ENCODE results near the gene ICA1L. TPM values are rescaled to one million over a fixed set of nuclear protein-coding genes. Genes with fewer than 3 reads are reported as not detected.
"Not testable (repeated sequence)": the region's sequence is repeated elsewhere in the genome, so short reads cannot be mapped to it uniquely, and the experiment has no call there.

The ICA1L gene
- total and polyA plus RNA-seq, 2 of the 8 experiments (the other 6 are each of a cell fraction or from before 2014, with no cell fraction given) = 1.1 to 3.4 TPM

GRCh38 chr2:202908186-202908585 is 36.6 kb upstream of the ICA1L start:
- Histone ChIP-seq H3K4me3 (ENCODE audit: extremely low read depth in 1 of 4, insufficient read depth in 2 of 4, low read depth in 3 of 4, low read length in 4 of 4) (no peak overlapping the region), H3K27ac (ENCODE audit: low read depth, low read length) (no peak overlapping the region), H3K23me2 (ENCODE audit: low read depth, low read length) (no peaks in the 10 kb centered on the region; the same call in 1 of the 2 replicates), H3K4me1 (replicated peaks in 1 of 4; ENCODE audit: control insufficient read depth in 3 of 4, insufficient read depth in 4 of 4, low read length in 3 of 4) (no peaks in the 10 kb centered on the region; a peak in 1 of 7 replicates), H3K4ac (replicated peaks; ENCODE audit: insufficient read length, low read depth, low read length) (no peak overlapping the region), H3K56ac (replicated peaks; ENCODE audit: insufficient read length, low read depth, low read length) (no peak overlapping the region), H3K27me3 (replicated peaks in 1 of 4; ENCODE audit: control insufficient read depth in 3 of 4, extremely low read depth in 1 of 4, insufficient read depth in 3 of 4, low read length in 3 of 4) (no peaks in the 10 kb centered on the region), H3K79me2 (ENCODE audit: control insufficient read depth in 1 of 2, insufficient read depth in 2 of 2, low read length in 2 of 2) (peaks cover 20 to 82% of the 10 kb centered on the region in 2 experiments), H3K14ac (ENCODE audit: insufficient read length) (no peak overlapping the region), H2AK5ac (ENCODE audit: low read depth, low read length) (no peak overlapping the region), H2BK120ac (replicated peaks; ENCODE audit: low read depth, low read length) (no peak overlapping the region), H3K9ac (replicated peaks in 1 of 4; ENCODE audit: extremely low read depth in 1 of 4, low read depth in 3 of 4, low read length in 3 of 4) (no peak overlapping the region), H2BK5ac (ENCODE audit: low read depth, low read length) (no peak overlapping the region), H2AFZ (ENCODE audit: low read length) (no peak overlapping the region), H4K91ac (replicated peaks; ENCODE audit: insufficient read length, low read length) (no peak overlapping the region), H2BK15ac (ENCODE audit: low read length) (no peak overlapping the region), H4K20me1 (replicated peaks in 1 of 2; ENCODE audit: control insufficient read depth in 1 of 2, insufficient read depth in 2 of 2, low read length in 2 of 2) (peaks cover 2% of the 10 kb centered on the region in 2 experiments), H3K36me3 (ENCODE audit: control insufficient read depth in 2 of 4, insufficient read depth in 4 of 4, low read length in 3 of 4) (peaks cover 0 to 21% (median 3%) of the 10 kb centered on the region in 4 experiments; a peak in 2 of 8 replicates), H3K18ac (ENCODE audit: extremely low read depth, low read length) (no peak overlapping the region), H3K23ac (ENCODE audit: insufficient read length) (no peak overlapping the region), H4K8ac (ENCODE audit: extremely low read depth, insufficient read depth, low read length) (no peak overlapping the region), H2BK12ac (ENCODE audit: low read depth, low read length) (no peak overlapping the region), H3K4me2 (ENCODE audit: insufficient read depth in 1 of 2, low read depth in 2 of 2, low read length in 2 of 2) (no peak overlapping the region), H2BK20ac (ENCODE audit: low read length) (no peak overlapping the region), H3K79me1 (ENCODE audit: low read depth, low read length) (peaks cover 3% of the 10 kb centered on the region), H4K5ac (ENCODE audit: insufficient read length, low read depth, low read length) (no peak overlapping the region), H3K9me3 (ENCODE audit: insufficient read depth in 2 of 2, low read depth in 1 of 2, low read length in 1 of 2) (no peaks in the 10 kb centered on the region)
- no peak for DNase-seq (ENCODE audit: low read depth in 1 of 2, low spot score in 2 of 2)
- POLR2A ChIA-PET (ENCODE audit: partially characterized antibody) = interaction anchor here (1.9 kb wide), 1 partner anchor 18 kb away, joined by 8 read pairs; no protein-coding TSS in a partner anchor
- CTCF ChIA-PET (ENCODE audit: partially characterized antibody) = interaction anchor here (0.6 kb wide), 1 partner anchor 29 kb away, joined by 3 read pairs; no protein-coding TSS in a partner anchor
- FAIRE-seq = no peak
- TF ChIP-seq SIN3A (conservative IDR thresholded peaks at IDR 0.05 in 1 of 2, IDR thresholded peaks at IDR 0.05 in 1 of 2; ENCODE audit: low read depth in 1 of 2, low read length in 2 of 2) = no peak
- no peak for TF ChIP-seq KDM1A (IDR thresholded peaks at IDR 0.05; ENCODE audit: borderline replicate concordance, low read length)
- 96% methylated on average over 5 of the region's 5 CpGs; no CpG with 5 or more reads in 1 of the 2 experiments for WGBS, 2 experiments (ENCODE audit: extremely low coverage in 1 of 2, insufficient coverage in 1 of 2, insufficient read length in 1 of 2, insufficient replicate concordance in 2 of 2, low coverage in 1 of 2, low lambda C conversion rate in 2 of 2, missing lambda C conversion rate in 1 of 2)

- H4K5ac ChIP-seq (ENCODE audit: insufficient read length, low read depth, low read length); POLR2A ChIA-PET (ENCODE audit: partially characterized antibody); H2AK5ac ChIP-seq (ENCODE audit: low read depth, low read length); H3K4me3 ChIP-seq (ENCODE audit: extremely low read depth in 1 of 4, insufficient read depth in 2 of 4, low read depth in 3 of 4, low read length in 4 of 4); H3K27ac ChIP-seq (ENCODE audit: low read depth, low read length); H2BK15ac ChIP-seq (ENCODE audit: low read length); FAIRE-seq; CTCF ChIA-PET (ENCODE audit: partially characterized antibody); DNase-seq (ENCODE audit: low read depth in 1 of 2, low spot score in 2 of 2); H4K8ac ChIP-seq (ENCODE audit: extremely low read depth, insufficient read depth, low read length); H2BK5ac ChIP-seq (ENCODE audit: low read depth, low read length); H2BK20ac ChIP-seq (ENCODE audit: low read length); H4K91ac ChIP-seq (replicated peaks; ENCODE audit: insufficient read length, low read length); H3K27me3 ChIP-seq (replicated peaks in 1 of 4; ENCODE audit: control insufficient read depth in 3 of 4, extremely low read depth in 1 of 4, insufficient read depth in 3 of 4, low read length in 3 of 4); H2BK12ac ChIP-seq (ENCODE audit: low read depth, low read length); H2BK120ac ChIP-seq (replicated peaks; ENCODE audit: low read depth, low read length); H3K4me2 ChIP-seq (ENCODE audit: insufficient read depth in 1 of 2, low read depth in 2 of 2, low read length in 2 of 2); H3K14ac ChIP-seq (ENCODE audit: insufficient read length); H3K4ac ChIP-seq (replicated peaks; ENCODE audit: insufficient read length, low read depth, low read length); H2AFZ ChIP-seq (ENCODE audit: low read length); H3K18ac ChIP-seq (ENCODE audit: extremely low read depth, low read length); H3K23me2 ChIP-seq (ENCODE audit: low read depth, low read length); H3K79me1 ChIP-seq (ENCODE audit: low read depth, low read length); H3K4me1 ChIP-seq (replicated peaks in 1 of 4; ENCODE audit: control insufficient read depth in 3 of 4, insufficient read depth in 4 of 4, low read length in 3 of 4); H3K9me3 ChIP-seq (ENCODE audit: insufficient read depth in 2 of 2, low read depth in 1 of 2, low read length in 1 of 2); H3K56ac ChIP-seq (replicated peaks; ENCODE audit: insufficient read length, low read depth, low read length); H4K20me1 ChIP-seq (replicated peaks in 1 of 2; ENCODE audit: control insufficient read depth in 1 of 2, insufficient read depth in 2 of 2, low read length in 2 of 2); H3K9ac ChIP-seq (replicated peaks in 1 of 4; ENCODE audit: extremely low read depth in 1 of 4, low read depth in 3 of 4, low read length in 3 of 4); H3K23ac ChIP-seq (ENCODE audit: insufficient read length): not testable (repeated sequence)
- Histone ChIP-seq H3K79me2 (ENCODE audit: control insufficient read depth in 1 of 2, insufficient read depth in 2 of 2, low read length in 2 of 2) (peaks cover 10 to 83% of the 10 kb centered on the region in 2 experiments), H3K36me3 (ENCODE audit: control insufficient read depth in 2 of 4, insufficient read depth in 4 of 4, low read length in 3 of 4) (peaks cover 0 to 28% (median 7%) of the 10 kb centered on the region in 4 experiments; a peak in 3 of 8 replicates)
Observed at GRCh38 chr2:202905507-202905906, 33.9 kb upstream of the ICA1L start.
